ENCODE measurements around the gene RTL9. TPM values are rescaled to one million over a fixed set of nuclear protein-coding genes. Genes with fewer than 3 reads are reported as not detected.
"Not testable (repeated sequence)": the region's sequence is repeated elsewhere in the genome, so short reads cannot be mapped to it uniquely, and the experiment has no call there.

Gene RTL9
- total and polyA plus RNA-seq, 2 of the 13 experiments (the other 11 are each of a cell fraction or from before 2014, with no cell fraction given): 0.01 to 0.02 TPM

DNA sequence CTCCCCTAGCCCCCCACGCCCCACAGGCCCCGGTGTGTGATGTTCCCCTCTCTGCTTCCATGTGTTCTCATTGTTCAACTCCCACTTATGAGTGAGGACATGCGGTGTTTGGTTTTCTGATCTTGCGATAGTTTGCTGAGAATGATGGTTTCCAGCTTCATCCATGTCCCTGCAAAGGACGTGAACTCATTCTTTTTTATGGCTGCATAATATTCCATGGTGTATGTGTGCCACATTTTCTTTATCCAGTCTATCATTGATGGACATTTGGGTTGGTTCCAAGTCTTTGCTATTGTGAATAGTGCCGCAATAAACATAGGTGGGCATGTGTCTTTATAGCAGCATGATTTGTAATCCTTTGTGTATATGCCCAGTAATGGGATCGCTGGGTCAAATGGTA, 47.6 kb downstream of the RTL9 start:
- 74% methylated on average over 5 of the region's 7 CpGs for WGBS (ENCODE audit: low lambda C conversion rate)
- H3K79me2 ChIP-seq (ENCODE audit: insufficient read depth, low read length); FAIRE-seq; ATAC-seq; H2AFZ ChIP-seq (ENCODE audit: low read length); H3K27me3 ChIP-seq (ENCODE audit: control insufficient read depth in 1 of 2, insufficient read depth in 2 of 2, low read length in 2 of 2); H3K9me3 ChIP-seq (ENCODE audit: low read length); intact Hi-C loops (cut with micrococcal nuclease; ENCODE audit: unreplicated experiment); POLR2A ChIA-PET; H3K36me3 ChIP-seq (replicated peaks in 1 of 2; ENCODE audit: control insufficient read depth in 1 of 2, insufficient read depth in 2 of 2, low read length in 2 of 2); CTCF ChIA-PET (ENCODE audit: low intra/inter-chr PET ratio, low total read pairs); H3K9ac ChIP-seq (ENCODE audit: insufficient read depth, low read depth, low read length); H3K27ac ChIP-seq (ENCODE audit: extremely low read length, insufficient read depth, low read length); H4K20me1 ChIP-seq (ENCODE audit: insufficient read depth, low read length); DNase-seq (ENCODE audit: low spot score); BruUV-seq (replicated peaks); H3K4me3 ChIP-seq (replicated peaks in 1 of 3; ENCODE audit: insufficient read depth in 1 of 3, low read depth in 2 of 3, low read length in 3 of 3); H3K4me2 ChIP-seq (ENCODE audit: low read depth, low read length); H3K4me1 ChIP-seq (ENCODE audit: insufficient read depth, low read length): not testable (repeated sequence)
- in situ Hi-C loops (cut with HindIII; ENCODE audit: extremely low pct_ligation_motif_present, low pct_unique_long_range_greater_than_20kb): loop anchor here (25.0 kb wide), 1 partner anchor 494 kb away; no protein-coding TSS in a partner anchor

DNA sequence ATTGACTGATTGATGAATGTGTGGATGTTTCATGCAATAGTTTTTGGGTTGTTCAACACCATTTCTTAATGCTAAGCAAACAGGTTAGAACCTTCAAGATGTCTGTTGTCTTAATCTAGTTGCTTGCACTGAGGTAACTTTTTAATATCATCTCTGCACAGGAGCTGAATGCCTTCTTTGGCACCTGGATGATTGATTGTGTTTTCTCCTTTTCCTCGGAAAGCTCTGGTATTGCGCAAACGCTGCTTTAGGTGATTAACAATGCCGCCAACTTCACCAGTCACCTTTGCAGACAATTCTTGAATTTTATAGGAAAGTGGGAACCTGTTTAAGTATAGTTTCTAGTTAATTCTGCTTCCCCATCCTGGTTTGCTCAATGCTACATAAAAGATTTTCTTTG, 48.2 kb downstream of the RTL9 start:
- no peak overlapping the region for H3K4me2 ChIP-seq (ENCODE audit: low read depth, low read length)
- 2% methylated on average over 4 of the region's 4 CpGs for WGBS (ENCODE audit: low lambda C conversion rate)
- FAIRE-seq (no peak), ATAC-seq (no peak), DNase-seq (ENCODE audit: low spot score) (no peak)
- intact Hi-C loops (cut with micrococcal nuclease; ENCODE audit: unreplicated experiment) (no loop called here), in situ Hi-C loops (cut with HindIII; ENCODE audit: extremely low pct_ligation_motif_present, low pct_unique_long_range_greater_than_20kb) (loop anchor here (25.0 kb wide), 1 partner anchor 495 kb away; no protein-coding TSS in a partner anchor)
- H3K4me1 ChIP-seq (ENCODE audit: insufficient read depth, low read length): no peaks in the 10 kb centered on the region
- H3K36me3 ChIP-seq (replicated peaks in 1 of 2; ENCODE audit: control insufficient read depth in 1 of 2, insufficient read depth in 2 of 2, low read length in 2 of 2): no peaks in the 10 kb centered on the region
- BruUV-seq (replicated peaks): no TSS peak
- ChIA-PET CTCF (ENCODE audit: low intra/inter-chr PET ratio, low total read pairs) (no interaction called here), POLR2A (no interaction called here)
- no peaks in the 10 kb centered on the region for H4K20me1 ChIP-seq (ENCODE audit: insufficient read depth, low read length)
- no peaks in the 10 kb centered on the region for H3K79me2 ChIP-seq (ENCODE audit: insufficient read depth, low read length)
- no peak overlapping the region for H2AFZ ChIP-seq (ENCODE audit: low read length)
- no peak overlapping the region for H3K9ac ChIP-seq (ENCODE audit: insufficient read depth, low read depth, low read length)
- no peak overlapping the region for H3K4me3 ChIP-seq (replicated peaks in 1 of 3; ENCODE audit: insufficient read depth in 1 of 3, low read depth in 2 of 3, low read length in 3 of 3)
- H3K27me3 ChIP-seq (ENCODE audit: control insufficient read depth in 1 of 2, insufficient read depth in 2 of 2, low read length in 2 of 2): no peaks in the 10 kb centered on the region
- H3K9me3 ChIP-seq (ENCODE audit: low read length): no peaks in the 10 kb centered on the region
- no peak overlapping the region for H3K27ac ChIP-seq (ENCODE audit: extremely low read length, insufficient read depth, low read length)
- TF ChIP-seq ZNF703 (CRISPR knock-in tag; IDR thresholded peaks at IDR 0.05; ENCODE audit: borderline replicate concordance) (no peak), ATAD3A (CRISPR knock-in tag; IDR thresholded peaks at IDR 0.05) (no peak), MIER2 (CRISPR knock-in tag; IDR thresholded peaks at IDR 0.05) (no peak), ZNF605 (CRISPR knock-in tag; IDR thresholded peaks at IDR 0.05) (no peak), YEATS4 (CRISPR knock-in tag; IDR thresholded peaks at IDR 0.05; ENCODE audit: borderline replicate concordance) (no peak), KAT7 (CRISPR knock-in tag; IDR thresholded peaks at IDR 0.05; ENCODE audit: borderline replicate concordance) (no peak), MAFK (conservative IDR thresholded peaks at IDR 0.05 in 1 of 2, IDR thresholded peaks at IDR 0.05 in 1 of 2; ENCODE audit: low read length in 2 of 2) (no peak)
- TF ChIP-seq, protein P1, sequence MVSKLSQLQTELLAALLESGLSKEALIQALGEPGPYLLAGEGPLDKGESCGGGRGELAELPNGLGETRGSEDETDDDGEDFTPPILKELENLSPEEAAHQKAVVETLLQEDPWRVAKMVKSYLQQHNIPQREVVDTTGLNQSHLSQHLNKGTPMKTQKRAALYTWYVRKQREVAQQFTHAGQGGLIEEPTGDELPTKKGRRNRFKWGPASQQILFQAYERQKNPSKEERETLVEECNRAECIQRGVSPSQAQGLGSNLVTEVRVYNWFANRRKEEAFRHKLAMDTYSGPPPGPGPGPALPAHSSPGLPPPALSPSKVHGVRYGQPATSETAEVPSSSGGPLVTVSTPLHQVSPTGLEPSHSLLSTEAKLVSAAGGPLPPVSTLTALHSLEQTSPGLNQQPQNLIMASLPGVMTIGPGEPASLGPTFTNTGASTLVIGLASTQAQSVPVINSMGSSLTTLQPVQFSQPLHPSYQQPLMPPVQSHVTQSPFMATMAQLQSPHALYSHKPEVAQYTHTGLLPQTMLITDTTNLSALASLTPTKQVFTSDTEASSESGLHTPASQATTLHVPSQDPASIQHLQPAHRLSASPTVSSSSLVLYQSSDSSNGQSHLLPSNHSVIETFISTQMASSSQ (IDR thresholded peaks at IDR 0.05; ENCODE audit: low read depth): no peak
- TF ChIP-seq, protein P1 (CRISPR knock-in tag; IDR thresholded peaks at IDR 0.05; ENCODE audit: borderline replicate concordance): no peak
- TF ChIP-seq, protein P2, sequence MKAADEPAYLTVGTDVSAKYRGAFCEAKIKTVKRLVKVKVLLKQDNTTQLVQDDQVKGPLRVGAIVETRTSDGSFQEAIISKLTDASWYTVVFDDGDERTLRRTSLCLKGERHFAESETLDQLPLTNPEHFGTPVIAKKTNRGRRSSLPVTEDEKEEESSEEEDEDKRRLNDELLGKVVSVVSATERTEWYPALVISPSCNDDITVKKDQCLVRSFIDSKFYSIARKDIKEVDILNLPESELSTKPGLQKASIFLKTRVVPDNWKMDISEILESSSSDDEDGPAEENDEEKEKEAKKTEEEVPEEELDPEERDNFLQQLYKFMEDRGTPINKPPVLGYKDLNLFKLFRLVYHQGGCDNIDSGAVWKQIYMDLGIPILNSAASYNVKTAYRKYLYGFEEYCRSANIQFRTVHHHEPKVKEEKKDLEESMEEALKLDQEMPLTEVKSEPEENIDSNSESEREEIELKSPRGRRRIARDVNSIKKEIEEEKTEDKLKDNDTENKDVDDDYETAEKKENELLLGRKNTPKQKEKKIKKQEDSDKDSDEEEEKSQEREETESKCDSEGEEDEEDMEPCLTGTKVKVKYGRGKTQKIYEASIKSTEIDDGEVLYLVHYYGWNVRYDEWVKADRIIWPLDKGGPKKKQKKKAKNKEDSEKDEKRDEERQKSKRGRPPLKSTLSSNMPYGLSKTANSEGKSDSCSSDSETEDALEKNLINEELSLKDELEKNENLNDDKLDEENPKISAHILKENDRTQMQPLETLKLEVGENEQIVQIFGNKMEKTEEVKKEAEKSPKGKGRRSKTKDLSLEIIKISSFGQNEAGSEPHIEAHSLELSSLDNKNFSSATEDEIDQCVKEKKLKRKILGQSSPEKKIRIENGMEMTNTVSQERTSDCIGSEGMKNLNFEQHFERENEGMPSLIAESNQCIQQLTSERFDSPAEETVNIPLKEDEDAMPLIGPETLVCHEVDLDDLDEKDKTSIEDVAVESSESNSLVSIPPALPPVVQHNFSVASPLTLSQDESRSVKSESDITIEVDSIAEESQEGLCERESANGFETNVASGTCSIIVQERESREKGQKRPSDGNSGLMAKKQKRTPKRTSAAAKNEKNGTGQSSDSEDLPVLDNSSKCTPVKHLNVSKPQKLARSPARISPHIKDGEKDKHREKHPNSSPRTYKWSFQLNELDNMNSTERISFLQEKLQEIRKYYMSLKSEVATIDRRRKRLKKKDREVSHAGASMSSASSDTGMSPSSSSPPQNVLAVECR (CRISPR knock-in tag; IDR thresholded peaks at IDR 0.05; ENCODE audit: borderline replicate concordance): no peak

Measured in HepG2 (cell line).